Mesenchymal stem cell (in vitro differentiated cells and primary cell): ENCODE measurements around the gene TRMT61A.
"Not testable (repeated sequence)": the region's sequence is repeated elsewhere in the genome, so short reads cannot be mapped to it uniquely, and the experiment has no call there.

Experiments used
- DNase-seq: peaks from one replicate; pipeline ENCODE4 v3.0.0-alpha.2; 2013
- H2AFZ ChIP-seq: one replicate; pipeline ENCODE4 v1.6.1; 2013; ENCODE audit warnings: low read depth, mild to moderate bottlenecking, control low read depth, inconsistent platforms, low read length, moderate library complexity
- H2AK5ac ChIP-seq: 2 replicates; pipeline ENCODE4 v1.6.1; 2013; ENCODE audit warnings: low read length, moderate library complexity, mild to moderate bottlenecking, inconsistent platforms; ENCODE audit not compliant: severe bottlenecking
- H2BK120ac ChIP-seq: one replicate; pipeline ENCODE4 v1.6.1; 2013; ENCODE audit warnings: low read depth, mild to moderate bottlenecking, inconsistent platforms, low read length, moderate library complexity
- H2BK12ac ChIP-seq, 2 experiments: one replicate each; pipeline ENCODE4 v1.6.1; 2013; ENCODE audit warnings: inconsistent platforms in 2 of 2, low read length in 2 of 2, mild to moderate bottlenecking in 2 of 2, moderate library complexity in 2 of 2, control low read depth in 1 of 2
- H2BK15ac ChIP-seq: one replicate; pipeline ENCODE4 v1.6.1; 2013; ENCODE audit warnings: mild to moderate bottlenecking, low read depth, inconsistent platforms; ENCODE audit not compliant: poor library complexity, severe bottlenecking
- H2BK5ac ChIP-seq: 2 replicates; pipeline ENCODE4 v1.6.1; 2013; ENCODE audit warnings: low read depth, mild to moderate bottlenecking, low read length, control low read depth, inconsistent platforms; ENCODE audit not compliant: poor library complexity, severe bottlenecking
- H3K14ac ChIP-seq, 2 experiments: one replicate each; pipeline ENCODE4 v1.6.1; 2013; ENCODE audit warnings: inconsistent platforms in 2 of 2, low read length in 2 of 2, control low read depth in 1 of 2, mild to moderate bottlenecking in 1 of 2, moderate library complexity in 1 of 2
- H3K18ac ChIP-seq, 2 experiments: one replicate each; pipeline ENCODE4 v1.6.1; 2013; ENCODE audit warnings: inconsistent platforms in 2 of 2, low read length in 2 of 2, control low read depth in 1 of 2, low read depth in 1 of 2, mild to moderate bottlenecking in 1 of 2
- H3K23ac ChIP-seq, 2 experiments: one replicate each; pipeline ENCODE4 v1.6.1; 2013; ENCODE audit warnings: inconsistent platforms in 2 of 2, low read length in 2 of 2, mild to moderate bottlenecking in 2 of 2, moderate library complexity in 2 of 2, control low read depth in 1 of 2
- H3K27ac ChIP-seq: 2 replicates; pipeline ENCODE4 v1.5.1; 2013; ENCODE audit warnings: mild to moderate bottlenecking, moderate library complexity, low read length, control low read depth, inconsistent platforms; ENCODE audit not compliant: poor library complexity, severe bottlenecking
- H3K27me3 ChIP-seq, 2 experiments: 2 replicates each; pipeline versions ENCODE4 v1.6.1 to v1.7.0; 2013; ENCODE audit warnings: low read length in 2 of 2, mild to moderate bottlenecking in 2 of 2, moderate library complexity in 2 of 2, control low read depth in 1 of 2, inconsistent platforms in 1 of 2; ENCODE audit not compliant: control insufficient read depth in 1 of 2, insufficient read depth in 1 of 2
- H3K36me3 ChIP-seq, 2 experiments: 2 replicates each; pipeline versions ENCODE4 v1.6.1 to v1.7.0; 2013; ENCODE audit warnings: low read length in 2 of 2, control low read depth in 1 of 2, inconsistent platforms in 1 of 2, low read depth in 1 of 2, mild to moderate bottlenecking in 1 of 2; ENCODE audit not compliant: insufficient read depth in 2 of 2, control insufficient read depth in 1 of 2
- H3K4ac ChIP-seq, 2 experiments: one replicate each; pipeline ENCODE4 v1.6.1; 2013; ENCODE audit warnings: inconsistent platforms in 2 of 2, low read length in 2 of 2, mild to moderate bottlenecking in 2 of 2, moderate library complexity in 2 of 2, control low read depth in 1 of 2, low read depth in 1 of 2
- H3K4me1 ChIP-seq: 2 replicates; pipeline ENCODE4 v1.6.1; 2013; ENCODE audit warnings: low read depth, low read length, control low read depth; ENCODE audit not compliant: control insufficient read depth, insufficient read depth
- H3K4me2 ChIP-seq: 2 replicates; pipeline ENCODE4 v1.6.1; 2013; ENCODE audit warnings: low read length, mild to moderate bottlenecking, inconsistent platforms; ENCODE audit not compliant: poor library complexity, severe bottlenecking
- H3K4me3 ChIP-seq, 2 experiments: 2 replicates each; pipeline versions ENCODE4 v1.5.1 to v1.7.0; 2013; ENCODE audit warnings: low read length in 2 of 2, mild to moderate bottlenecking in 2 of 2, control low read depth in 1 of 2, low read depth in 1 of 2; ENCODE audit not compliant: insufficient read depth in 1 of 2
- H3K79me1 ChIP-seq: replicated peaks from 2 replicates; pipeline ENCODE4 v1.6.1; 2013; ENCODE audit warnings: mild to moderate bottlenecking, control low read depth, low read length, inconsistent platforms; ENCODE audit not compliant: poor library complexity, severe bottlenecking
- H3K9ac ChIP-seq: 2 replicates; pipeline ENCODE4 v1.7.0; 2013; ENCODE audit warnings: mild to moderate bottlenecking, low read length, moderate library complexity
- H3K9me3 ChIP-seq: 2 replicates; pipeline ENCODE4 v1.7.0; 2013; ENCODE audit warnings: mild to moderate bottlenecking, low read length; ENCODE audit not compliant: control insufficient read depth
- H4K8ac ChIP-seq: one replicate; pipeline ENCODE4 v1.6.1; 2013; ENCODE audit warnings: inconsistent platforms, mild to moderate bottlenecking, low read length, moderate library complexity
- H4K91ac ChIP-seq: one replicate; pipeline ENCODE4 v1.6.1; 2013; ENCODE audit warnings: mild to moderate bottlenecking, low read length, inconsistent platforms
- WGBS: methylation state at CpG from one replicate; pipeline ENCODE4 v1.1.7; 2013; ENCODE audit warnings: mixed read lengths; 5-methylcytosine and 5-hydroxymethylcytosine counted together

Gene TRMT61A

GRCh38 chr14:103512180-103512579, 16.8 kb upstream of the TRMT61A start:
- not testable (repeated sequence) for H4K91ac ChIP-seq, H3K14ac ChIP-seq, H3K18ac ChIP-seq, H2BK5ac ChIP-seq, H4K8ac ChIP-seq, H2BK120ac ChIP-seq, H3K27me3 ChIP-seq, H2BK15ac ChIP-seq, H3K23ac ChIP-seq, H3K4ac ChIP-seq, DNase-seq, H2BK12ac ChIP-seq, H3K4me1 ChIP-seq, H3K4me3 ChIP-seq, H3K4me2 ChIP-seq, H3K27ac ChIP-seq, H2AK5ac ChIP-seq, H3K9me3 ChIP-seq, H3K79me1 ChIP-seq, H2AFZ ChIP-seq
- peaks cover 61 to 64% of the 10 kb centered on the region in 2 experiments for H3K36me3 ChIP-seq
- 100% methylated on average over 6 of the region's 8 CpGs for WGBS
- H3K9ac ChIP-seq, result peak overlapping the region; percentile 60

GRCh38 chr14:103512701-103513611, 16.0 kb upstream of the TRMT61A start:
- H3K4me2 ChIP-seq, result no peak overlapping the region
- H2AK5ac ChIP-seq, result no peak overlapping the region
- H2BK12ac ChIP-seq, result no peak overlapping the region
- peak overlapping the region; percentile 60 for H3K9ac ChIP-seq
- no peaks in the 10 kb centered on the region for H3K9me3 ChIP-seq
- H2BK120ac ChIP-seq, result no peak overlapping the region
- H3K4ac ChIP-seq, result no peak overlapping the region
- no peak overlapping the region for H3K14ac ChIP-seq
- 93% methylated on average over 23 of the region's 25 CpGs for WGBS
- H2BK15ac ChIP-seq, result no peak overlapping the region
- no peak overlapping the region for H3K23ac ChIP-seq
- H2BK5ac ChIP-seq, result no peak overlapping the region
- no peak for DNase-seq
- no peak overlapping the region for H3K18ac ChIP-seq
- no peak overlapping the region for H3K27ac ChIP-seq
- no peak overlapping the region for H2AFZ ChIP-seq
- H3K4me3 ChIP-seq, result no peak overlapping the region
- H4K8ac ChIP-seq, result no peak overlapping the region
- H3K79me1 ChIP-seq, result peaks cover 6% of the 10 kb centered on the region
- no peak overlapping the region for H4K91ac ChIP-seq
- H3K36me3 ChIP-seq, result peaks cover 57 to 61% of the 10 kb centered on the region in 2 experiments
- H3K4me1 ChIP-seq, result peaks cover 13% of the 10 kb centered on the region
- no peaks in the 10 kb centered on the region for H3K27me3 ChIP-seq

- Histone ChIP-seq H3K9ac (no peak overlapping the region), H3K4ac (no peak overlapping the region), H2BK12ac (peak overlapping the region in 1 of 2 experiments; percentile 24), H2BK5ac (no peak overlapping the region), H3K9me3 (no peaks in the 10 kb centered on the region), H2AFZ (no peak overlapping the region), H3K27ac (no peak overlapping the region), H4K91ac (peak overlapping the region; percentile 9), H3K4me3 (no peak overlapping the region), H3K23ac (no peak overlapping the region), H4K8ac (no peak overlapping the region), H2BK15ac (no peak overlapping the region), H3K4me1 (peaks cover 32% of the 10 kb centered on the region), H3K27me3 (no peaks in the 10 kb centered on the region), H2BK120ac (no peak overlapping the region), H3K79me1 (peaks cover 6% of the 10 kb centered on the region), H3K14ac (no peak overlapping the region), H2AK5ac (no peak overlapping the region), H3K4me2 (no peak overlapping the region), H3K18ac (no peak overlapping the region), H3K36me3 (peaks cover 38 to 44% of the 10 kb centered on the region in 2 experiments)
- no peak for DNase-seq
- 89% methylated on average over 18 of the region's 18 CpGs for WGBS
Observed at GRCh38 chr14:103514596-103515421, 14.2 kb upstream of the TRMT61A start.
